Stimulated activated CD8-positive, alpha-beta memory T cell treated with anti-CD3 and anti-CD28 coated beads, Interleukin-12 subunit alpha, Interleukin-12 subunit beta, amount 100 ng/mL, for 4 hours (primary cell): ENCODE measurements around the gene FAM111B.
A peak's percentile ranks its signal among the peaks of the same experiment; 100 is the strongest.
"Not testable (repeated sequence)": the region's sequence is repeated elsewhere in the genome, so short reads cannot be mapped to it uniquely, and the experiment has no call there.

ENCODE experiments used
- DNase-seq: peaks from one replicate; pipeline ENCODE4 v3.0.0-alpha.2; 2020; ENCODE audit warnings: low read depth

Gene FAM111B, protein sequence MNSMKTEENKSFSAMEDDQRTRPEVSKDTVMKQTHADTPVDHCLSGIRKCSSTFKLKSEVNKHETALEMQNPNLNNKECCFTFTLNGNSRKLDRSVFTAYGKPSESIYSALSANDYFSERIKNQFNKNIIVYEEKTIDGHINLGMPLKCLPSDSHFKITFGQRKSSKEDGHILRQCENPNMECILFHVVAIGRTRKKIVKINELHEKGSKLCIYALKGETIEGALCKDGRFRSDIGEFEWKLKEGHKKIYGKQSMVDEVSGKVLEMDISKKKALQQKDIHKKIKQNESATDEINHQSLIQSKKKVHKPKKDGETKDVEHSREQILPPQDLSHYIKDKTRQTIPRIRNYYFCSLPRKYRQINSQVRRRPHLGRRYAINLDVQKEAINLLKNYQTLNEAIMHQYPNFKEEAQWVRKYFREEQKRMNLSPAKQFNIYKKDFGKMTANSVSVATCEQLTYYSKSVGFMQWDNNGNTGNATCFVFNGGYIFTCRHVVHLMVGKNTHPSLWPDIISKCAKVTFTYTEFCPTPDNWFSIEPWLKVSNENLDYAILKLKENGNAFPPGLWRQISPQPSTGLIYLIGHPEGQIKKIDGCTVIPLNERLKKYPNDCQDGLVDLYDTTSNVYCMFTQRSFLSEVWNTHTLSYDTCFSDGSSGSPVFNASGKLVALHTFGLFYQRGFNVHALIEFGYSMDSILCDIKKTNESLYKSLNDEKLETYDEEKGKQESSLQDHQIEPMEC

DNA sequence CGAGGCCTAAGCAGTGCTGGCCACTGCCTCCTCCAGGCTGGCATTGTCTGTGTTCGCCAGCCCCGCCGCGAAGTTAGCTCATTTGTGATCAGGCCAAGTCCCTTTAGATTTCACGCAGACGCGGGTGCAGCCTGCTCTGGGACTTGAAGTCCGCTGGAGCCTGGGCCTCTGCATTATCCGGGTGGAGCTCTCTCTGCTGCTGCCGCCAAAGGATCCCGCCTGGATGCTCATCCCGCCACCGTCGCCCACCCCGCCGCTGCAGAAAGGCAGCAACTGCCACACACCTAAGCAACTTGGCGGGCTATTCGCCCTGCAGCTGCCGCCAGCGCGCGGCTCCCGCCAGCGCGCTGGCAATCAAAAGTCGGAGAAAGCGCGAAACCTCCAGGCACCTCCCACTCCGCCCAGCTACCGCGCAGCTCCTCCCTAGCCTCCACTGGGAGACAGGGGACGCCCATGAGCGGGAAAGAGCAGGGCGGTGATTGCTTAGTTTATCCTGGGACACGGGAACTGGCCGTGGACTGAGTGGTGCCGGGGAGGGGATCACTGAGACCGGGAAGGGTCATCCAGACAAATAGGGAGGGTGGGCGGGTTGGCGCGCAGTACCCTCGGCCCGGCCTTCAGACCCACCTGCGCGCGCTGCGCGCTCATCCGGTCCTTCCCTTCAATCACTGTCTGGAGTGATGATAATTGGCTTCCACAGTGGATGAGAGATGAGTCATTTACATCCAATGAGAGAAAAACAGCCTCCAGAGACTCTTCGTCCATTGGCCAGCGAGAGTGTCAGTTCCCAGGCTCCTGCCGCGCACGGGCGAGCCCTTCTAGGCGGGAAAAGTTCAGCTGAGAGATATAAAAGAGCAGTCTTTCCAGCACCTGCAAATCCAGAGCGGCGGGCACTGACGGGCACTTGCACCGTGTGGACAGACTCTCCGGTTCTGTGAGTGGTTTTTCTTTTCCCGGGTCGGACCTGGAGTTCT lies at the start of gene FAM111B:
TSS of gene FAM111B (plus strand) at position 875 of the 974 bp plus-strand sequence. CDS start 2,389 bp downstream, outside the sequence.
- DNase-seq = peak; percentile 13

- peak; percentile 42 for DNase-seq
Measured at GRCh38 chr11:59058120-59059033, 48.7 kb upstream of the FAM111B start.

DNA sequence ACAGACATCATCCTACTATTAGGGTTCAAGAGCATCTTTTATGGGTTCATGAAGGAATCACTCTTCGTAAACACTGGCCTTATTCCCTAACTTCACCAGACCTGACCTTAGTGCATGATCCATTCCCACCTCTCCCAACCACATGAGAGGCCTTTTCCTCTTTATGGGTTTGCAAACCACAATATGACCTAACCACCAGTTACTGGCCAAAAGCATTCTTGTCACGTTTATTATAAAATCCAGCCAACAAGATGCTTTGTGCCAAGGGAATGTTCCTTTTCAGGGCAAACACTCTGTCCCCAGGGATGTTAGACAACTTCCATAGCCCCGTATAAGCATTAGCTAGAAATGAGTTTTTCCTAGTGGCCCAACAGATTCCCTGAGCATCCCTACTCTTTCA lies 46.9 kb upstream of the FAM111B start:
- DNase-seq = not testable (repeated sequence)

GRCh38 chr11:59062602-59063529 lies 44.2 kb upstream of the FAM111B start:
- no peak for DNase-seq

- not testable (repeated sequence) for DNase-seq
Measured at GRCh38 chr11:59063996-59064727, 42.9 kb upstream of the FAM111B start.

GRCh38 chr11:59069087-59069486 lies 38.0 kb upstream of the FAM111B start:
- DNase-seq = no peak

GRCh38 chr11:59076876-59077571 lies 30.0 kb upstream of the FAM111B start:
- no peak for DNase-seq

- DNase-seq = no peak
Measured at GRCh38 chr11:59078435-59078834, 28.6 kb upstream of the FAM111B start.

DNA sequence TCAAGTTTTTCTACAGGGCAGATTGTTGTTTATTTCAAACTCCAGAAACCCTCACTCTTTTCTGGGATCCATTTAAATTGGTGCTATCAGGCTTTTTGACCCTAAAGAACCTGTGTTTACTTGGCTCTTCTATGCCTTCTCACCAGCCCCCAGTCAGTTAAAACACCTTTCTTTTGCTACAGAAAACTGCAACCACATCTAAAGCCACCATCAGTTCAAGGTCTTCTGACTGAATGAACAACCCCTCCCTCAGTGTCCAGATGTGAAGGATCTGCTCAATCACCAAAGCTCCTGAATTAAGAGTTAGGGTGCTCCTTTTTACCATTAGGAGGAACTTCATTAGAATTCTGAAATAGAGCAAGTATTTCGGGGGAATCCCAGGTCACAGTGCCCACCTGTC lies 28.0 kb upstream of the FAM111B start:
- DNase-seq = no peak

DNA sequence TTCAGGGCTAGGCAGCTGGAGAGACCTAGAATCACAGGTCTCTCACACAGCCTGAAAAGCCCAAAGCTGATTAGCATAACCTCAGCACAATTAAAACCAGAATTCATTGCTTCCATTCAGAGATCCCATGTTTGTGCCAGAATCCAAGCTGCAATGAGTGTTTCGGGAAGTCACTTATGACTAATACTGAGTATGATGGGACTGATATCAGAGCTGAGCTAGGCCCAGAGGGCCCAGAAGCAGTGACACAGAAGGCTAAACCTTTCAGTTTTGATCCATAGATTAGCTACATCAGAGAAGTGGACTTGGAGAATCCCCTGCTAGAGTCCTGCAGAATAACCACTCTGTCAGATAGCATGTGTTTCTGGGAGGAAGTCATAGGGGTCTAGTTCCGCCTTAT lies 26.6 kb upstream of the FAM111B start:
- DNase-seq = not testable (repeated sequence)

GRCh38 chr11:59081430-59082020 lies 25.5 kb upstream of the FAM111B start:
- not testable (repeated sequence) for DNase-seq

GRCh38 chr11:59086007-59086406 lies 21.0 kb upstream of the FAM111B start, which contains the start of gene GLYATL1B:
Gene GLYATL1B (plus strand): TSS chr11:59086307. CDS start chr11:59086307, 0 bp downstream.
- DNase-seq = not testable (repeated sequence)

GRCh38 chr11:59088162-59088561 lies 18.9 kb upstream of the FAM111B start:
- no peak for DNase-seq

DNA sequence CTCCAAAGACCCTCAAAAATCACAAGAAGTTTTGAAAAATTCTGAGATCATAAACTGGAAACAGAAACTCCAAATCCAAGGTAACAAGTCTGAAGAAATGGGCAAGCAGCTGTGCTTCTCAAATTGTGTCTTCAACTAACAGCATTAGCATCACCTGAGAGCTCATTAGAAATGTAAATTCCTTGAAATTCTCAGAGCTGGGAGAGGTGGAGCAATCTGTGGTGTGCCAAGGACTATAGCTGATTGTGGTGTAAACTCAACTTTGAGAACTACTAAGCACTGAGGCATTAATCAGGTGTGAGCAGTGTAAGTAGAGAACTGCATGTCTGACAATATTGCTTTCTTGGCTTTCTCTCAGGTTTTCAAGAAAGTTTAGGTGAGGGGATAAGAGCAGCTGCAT lies 13.5 kb upstream of the FAM111B start:
- not testable (repeated sequence) for DNase-seq

DNA sequence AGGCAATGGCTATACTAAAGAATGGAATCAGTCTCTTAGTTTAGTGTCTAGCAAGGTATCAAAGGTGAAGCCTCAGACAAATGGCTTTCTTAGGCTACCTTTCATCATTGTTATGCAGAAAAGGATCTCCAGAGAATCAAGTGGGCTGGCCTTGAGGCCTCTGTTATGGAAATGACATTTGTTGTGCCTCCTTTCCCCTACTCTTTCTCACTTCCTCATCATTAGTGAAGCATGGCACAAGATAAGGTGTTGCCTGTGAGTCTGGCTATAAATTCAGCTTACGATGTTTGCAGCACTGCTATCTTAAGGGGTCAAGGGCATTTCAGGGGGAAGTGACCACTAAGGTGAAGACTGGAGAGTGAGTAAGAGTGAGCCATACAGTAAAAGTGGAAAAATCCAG lies 11.8 kb upstream of the FAM111B start:
- not testable (repeated sequence) for DNase-seq

- DNase-seq = not testable (repeated sequence)
Measured at GRCh38 chr11:59095972-59096575, 11.0 kb upstream of the FAM111B start.

GRCh38 chr11:59097113-59097708 lies 9.8 kb upstream of the FAM111B start:
- DNase-seq = peak; percentile 24
